ENCODE measurements around the gene RIC3.
A peak's percentile ranks its signal among the peaks of the same experiment; 100 is the strongest.

The RIC3 gene

GRCh38 chr11:8086001-8086479 is 82.8 kb downstream of the RIC3 start:
- no peak for DNase-seq

- DNase-seq: no peak
These were observed 83.7 kb downstream of the RIC3 start for GRCh38 chr11:8085011-8085645.

- no peak for DNase-seq
These were observed 84.5 kb downstream of the RIC3 start for GRCh38 chr11:8084352-8084751.

- no peak for DNase-seq
These were observed 84.9 kb downstream of the RIC3 start for GRCh38 chr11:8083871-8084281.

GRCh38 chr11:8083088-8083395 is 85.8 kb downstream of the RIC3 start:
- DNase-seq: no peak

GRCh38 chr11:8082391-8083087 is 86.3 kb downstream of the RIC3 start:
- no peak for DNase-seq

- no peak for DNase-seq
These were observed 87.1 kb downstream of the RIC3 start for GRCh38 chr11:8081591-8082250.

GRCh38 chr11:8080674-8081590 is 87.9 kb downstream of the RIC3 start, which contains the start of gene TUB:
Gene TUB, plus strand, starts transcription at chr11:8081211. Its CDS starts 300 bp downstream, at chr11:8081511.
- no peak for DNase-seq

GRCh38 chr11:8080069-8080670 is 88.7 kb downstream of the RIC3 start:
- no peak for DNase-seq

GRCh38 chr11:8079111-8079675 is 89.6 kb downstream of the RIC3 start:
- no peak for DNase-seq

GRCh38 chr11:8075119-8075726 is 93.6 kb downstream of the RIC3 start:
- no peak for DNase-seq

- DNase-seq: no peak
These were observed 96.9 kb downstream of the RIC3 start for GRCh38 chr11:8071616-8072581.

- DNase-seq: peak; percentile 46 to 55
These were observed 98.3 kb downstream of the RIC3 start for GRCh38 chr11:8070417-8071115.

GRCh38 chr11:8069771-8070170 is 99.1 kb downstream of the RIC3 start:
- DNase-seq: no peak

GRCh38 chr11:8068605-8069221 is 100.1 kb downstream of the RIC3 start:
- DNase-seq: no peak

- no peak for DNase-seq
These were observed 100.8 kb downstream of the RIC3 start for GRCh38 chr11:8067929-8068575.

- no peak for DNase-seq
These were observed 101.3 kb downstream of the RIC3 start for GRCh38 chr11:8067567-8067928.

GRCh38 chr11:8066911-8067455 is 101.8 kb downstream of the RIC3 start:
- DNase-seq: no peak
